CD14-positive monocyte (primary cell): ENCODE results near the gene TEPSIN. TPM values are rescaled to one million over a fixed set of nuclear protein-coding genes. Genes with fewer than 3 reads are reported as not detected.

Experiments used
- DNase-seq, 3 donors: peaks; one replicate each; pipeline ENCODE4 v3.0.0-alpha.2; 2011 to 2022
- H2AFZ ChIP-seq: 2 replicates; pipeline ENCODE4 v1.6.0; 2012; ENCODE audit warnings: mild to moderate bottlenecking, low read depth, low read length, inconsistent platforms; ENCODE audit not compliant: insufficient read depth, poor library complexity, severe bottlenecking
- H3K27ac ChIP-seq, 2 donors: 1 replicate in 1 of 2; 2 replicates in 1 of 2; pipeline ENCODE4 v1.5.1; 2012 to 2013; ENCODE audit warnings: low read length in 2 of 2, control low read depth in 1 of 2, inconsistent platforms in 1 of 2, low read depth in 1 of 2, mild to moderate bottlenecking in 1 of 2
- H3K27me3 ChIP-seq, 2 donors: one replicate each; pipeline versions ENCODE4 v1.6.0 to v1.6.1; 2011 to 2013; ENCODE audit warnings: low read length in 2 of 2; ENCODE audit not compliant: control insufficient read depth in 2 of 2, insufficient read depth in 2 of 2
- H3K36me3 ChIP-seq, 2 donors: replicated peaks in 1 of 2; 1 replicate in 1 of 2; 2 replicates in 1 of 2; pipeline versions ENCODE4 v1.5.1 to v1.6.1; 2012 to 2013; ENCODE audit warnings: low read length in 2 of 2, control low read depth in 1 of 2, inconsistent platforms in 1 of 2, mild to moderate bottlenecking in 1 of 2; ENCODE audit not compliant: insufficient read depth in 2 of 2, control insufficient read depth in 1 of 2
- H3K4me1 ChIP-seq, 2 donors: 1 replicate in 1 of 2; 2 replicates in 1 of 2; pipeline versions ENCODE4 v1.5.1 to v1.6.1; 2012 to 2013; ENCODE audit warnings: low read length in 2 of 2, control low read depth in 1 of 2, inconsistent platforms in 1 of 2, mild to moderate bottlenecking in 1 of 2, moderate library complexity in 1 of 2; ENCODE audit not compliant: insufficient read depth in 2 of 2, control insufficient read depth in 1 of 2
- H3K4me2 ChIP-seq: replicated peaks from 2 replicates; pipeline ENCODE3; 2012; ENCODE audit warnings: low read length, moderate library complexity, mild to moderate bottlenecking; ENCODE audit not compliant: poor library complexity, severe bottlenecking; ENCODE audit errors: extremely low read depth
- H3K4me3 ChIP-seq, 3 experiments: fragments of 200-600 bp in 1 of 3; sonication (generic) in 1 of 3; replicated peaks in 1 of 3; 1 replicate in 2 of 3; 2 replicates in 1 of 3; pipeline ENCODE4 v1.5.1; 2011 to 2013; ENCODE audit warnings: low read length in 3 of 3, mild to moderate bottlenecking in 3 of 3, control low read depth in 2 of 3, low read depth in 2 of 3, inconsistent platforms in 1 of 3, moderate library complexity in 1 of 3
- H3K79me2 ChIP-seq: 2 replicates; pipeline ENCODE4 v1.6.0; 2012; ENCODE audit warnings: mild to moderate bottlenecking, control low read depth, inconsistent platforms, low read length, moderate library complexity; ENCODE audit not compliant: insufficient read depth
- H3K9ac ChIP-seq: 2 replicates; pipeline ENCODE4 v1.6.0; 2017; ENCODE audit warnings: low read length, mild to moderate bottlenecking; ENCODE audit not compliant: insufficient read depth, poor library complexity, severe bottlenecking
- H3K9me3 ChIP-seq, 2 donors: replicated peaks in 1 of 2; 1 replicate in 1 of 2; 2 replicates in 1 of 2; pipeline versions ENCODE4 v1.5.1 to v1.6.1; 2012 to 2013; ENCODE audit warnings: low read length in 2 of 2, control low read depth in 1 of 2; ENCODE audit not compliant: control insufficient read depth in 1 of 2, insufficient read depth in 1 of 2
- H4K20me1 ChIP-seq: 2 replicates; pipeline ENCODE4 v1.6.0; 2012; ENCODE audit warnings: mild to moderate bottlenecking, low read length, control low read depth, moderate library complexity; ENCODE audit not compliant: insufficient read depth
- H3K27ac Mint-ChIP-seq, 7 donors: one replicate each; pipeline ENCODE4 v1.8.0; 2020; ENCODE audit warnings: mild to moderate bottlenecking in 7 of 7, mixed read lengths in 7 of 7, moderate library complexity in 6 of 7, inconsistent platforms in 2 of 7
- H3K27me3 Mint-ChIP-seq, 3 donors: one replicate each; pipeline ENCODE4 v1.8.0; 2021 to 2022; ENCODE audit warnings: low read depth in 3 of 3, mild to moderate bottlenecking in 3 of 3, mixed read lengths in 3 of 3, moderate library complexity in 3 of 3, inconsistent platforms in 1 of 3
- H3K36me3 Mint-ChIP-seq, 2 donors: one replicate each; pipeline ENCODE4 v1.8.0; 2020; ENCODE audit warnings: mixed read lengths in 2 of 2, inconsistent platforms in 1 of 2, mild to moderate bottlenecking in 1 of 2
- H3K4me1 Mint-ChIP-seq: one replicate; pipeline ENCODE4 v1.8.0; 2020; ENCODE audit warnings: mild to moderate bottlenecking, mixed read lengths
- H3K4me3 Mint-ChIP-seq, 2 donors: one replicate each; pipeline ENCODE4 v1.8.0; 2020; ENCODE audit warnings: mild to moderate bottlenecking in 2 of 2, mixed read lengths in 2 of 2, moderate library complexity in 1 of 2
- H3K9me3 Mint-ChIP-seq, 7 donors: one replicate each; pipeline ENCODE4 v1.8.0; 2020 to 2022; ENCODE audit warnings: mixed read lengths in 7 of 7, mild to moderate bottlenecking in 6 of 7, moderate library complexity in 6 of 7, inconsistent platforms in 2 of 7
- CTCF ChIP-seq: fragments of 200-600 bp; IDR thresholded peaks from one replicate; pipeline ENCODE4 v1.8.0; 2022; ENCODE audit warnings: antibody characterized with exemption, mild to moderate bottlenecking
- WGBS: methylation state at CpG from one replicate; pipeline ENCODE4 v1.1.5; 2013; ENCODE audit warnings: missing lambda C conversion rate; ENCODE audit not compliant: insufficient coverage; 5-methylcytosine and 5-hydroxymethylcytosine counted together
- intact Hi-C, 2 donors: fragments of 100-400 bp; cut with micrococcal nuclease; formaldehyde crosslinking; loops; one replicate each; pipeline versions ENCODE4 v1.15.0 to v1.15.1; 2023
- polyA plus RNA-seq, 3 donors: library from polyadenylated mRNA; depleted of rRNA in 1 of 3; unstranded in 2 of 3; stranded (reverse) in 1 of 3; fragments of 300-500 nt in 2 of 3; fragments of >200 nt in 1 of 3; fragmentation: Illumina TruSeq in 2 of 3; gene quantifications; 1 replicate in 2 of 3; 2 replicates in 1 of 3; pipeline ENCODE4 v1.2.3, GENCODE V29; 2012 to 2021

Gene TEPSIN
- polyA plus RNA-seq, 3 donors = 3.4 to 136 (median 4.5) TPM

GRCh38 chr17:81234940-81235821 is 3.7 kb downstream of the TEPSIN start:
- H3K4me1 Mint-ChIP-seq = peaks cover 28% of the 10 kb centered on the region
- Histone ChIP-seq H2AFZ (no peak overlapping the region), H3K4me2 (no peak overlapping the region), H3K27me3 (no peaks in the 10 kb centered on the region), H3K4me3 (no peak overlapping the region), H3K27ac (no peak overlapping the region), H3K79me2 (peaks cover 58% of the 10 kb centered on the region), H3K9me3 (no peaks in the 10 kb centered on the region), H4K20me1 (peaks cover 66% of the 10 kb centered on the region), H3K36me3 (peaks cover 51 to 65% of the 10 kb centered on the region in 2 donors), H3K4me1 (peaks cover 19 to 32% of the 10 kb centered on the region in 2 donors), H3K9ac (no peak overlapping the region)
- peaks cover 28 to 67% of the 10 kb centered on the region in 2 donors for H3K36me3 Mint-ChIP-seq
- H3K27me3 Mint-ChIP-seq = no peaks in the 10 kb centered on the region
- no peak for DNase-seq
- WGBS = 97% methylated on average over 21 of the region's 26 CpGs
- intact Hi-C loops = no loop called here
- TF ChIP-seq CTCF = no peak
- H3K9me3 Mint-ChIP-seq = peaks cover 0 to 1% (median 0%) of the 10 kb centered on the region in 7 donors
- peak overlapping the region in 3 of 7 donors; percentile 1 to 43 (median 37) for H3K27ac Mint-ChIP-seq
- H3K4me3 Mint-ChIP-seq = no peak overlapping the region

- no peaks in the 10 kb centered on the region for H3K27me3 Mint-ChIP-seq
- no peak overlapping the region for H3K4me3 ChIP-seq
- peaks cover 29% of the 10 kb centered on the region for H3K4me1 Mint-ChIP-seq
- WGBS = 92% methylated on average over 13 of the region's 13 CpGs
- H3K36me3 ChIP-seq = peaks cover 58 to 72% of the 10 kb centered on the region in 2 donors
- H3K27ac Mint-ChIP-seq = no peak overlapping the region
- H3K9ac ChIP-seq = no peak overlapping the region
- peaks cover 66% of the 10 kb centered on the region for H4K20me1 ChIP-seq
- no peak overlapping the region for H2AFZ ChIP-seq
- H3K27ac ChIP-seq = no peak overlapping the region
- H3K9me3 Mint-ChIP-seq = peaks cover 0 to 1% (median 0%) of the 10 kb centered on the region in 7 donors
- H3K9me3 ChIP-seq = no peaks in the 10 kb centered on the region
- peaks cover 51% of the 10 kb centered on the region for H3K79me2 ChIP-seq
- H3K4me3 Mint-ChIP-seq = no peak overlapping the region
- intact Hi-C loops = no loop called here
- peaks cover 35 to 74% of the 10 kb centered on the region in 2 donors for H3K36me3 Mint-ChIP-seq
- no peak overlapping the region for H3K4me2 ChIP-seq
- no peak for DNase-seq
- no peaks in the 10 kb centered on the region for H3K27me3 ChIP-seq
- TF ChIP-seq CTCF = no peak
- peaks cover 19 to 32% of the 10 kb centered on the region in 2 donors for H3K4me1 ChIP-seq
These were observed 4.4 kb downstream of the TEPSIN start for GRCh38 chr17:81234506-81234855.
